GM21723 (cell line): ENCODE measurements around the gene ADGRG7.

Experiments
- ATAC-seq: cut with Tn5 transposase; IDR thresholded peaks from one replicate; pipeline ENCODE4 v1.9.1; 2021; ENCODE audit warnings: mild to moderate bottlenecking, moderate library complexity; ENCODE audit not compliant: unreplicated experiment

ADGRG7 gene

GRCh38 chr3:100697172-100697571 is 87.8 kb downstream of the ADGRG7 start:
- no peak for ATAC-seq

- ATAC-seq = no peak
These were observed 88.4 kb downstream of the ADGRG7 start for GRCh38 chr3:100697723-100698285.

- ATAC-seq = no peak
These were observed 89.3 kb downstream of the ADGRG7 start for GRCh38 chr3:100698736-100699135.

- ATAC-seq = no peak
These were observed 91.3 kb downstream of the ADGRG7 start for GRCh38 chr3:100700708-100701107.

- peak; percentile 48 for ATAC-seq
These were observed 92.9 kb downstream of the ADGRG7 start for GRCh38 chr3:100702082-100702979.

- ATAC-seq = no peak
These were observed 93.6 kb downstream of the ADGRG7 start for GRCh38 chr3:100702980-100703345.

GRCh38 chr3:100703865-100704264 is 94.5 kb downstream of the ADGRG7 start:
- ATAC-seq = no peak

- no peak for ATAC-seq
These were observed 97.0 kb downstream of the ADGRG7 start for GRCh38 chr3:100706365-100706764.

GRCh38 chr3:100708644-100708988 is 99.2 kb downstream of the ADGRG7 start:
- ATAC-seq = no peak

GRCh38 chr3:100708989-100709841 is 99.8 kb downstream of the ADGRG7 start, which contains the start of gene TFG:
Gene TFG (plus strand): TSS chr3:100709494. CDS start chr3:100713686, 4,192 bp downstream.
- peak; percentile 95 for ATAC-seq

- peak; percentile 1 for ATAC-seq
These were observed 100.5 kb downstream of the ADGRG7 start for GRCh38 chr3:100709842-100710260.

- ATAC-seq = peak; percentile 48
These were observed 101.0 kb downstream of the ADGRG7 start for GRCh38 chr3:100710261-100710968.

GRCh38 chr3:100715176-100715575 is 105.8 kb downstream of the ADGRG7 start:
- no peak for ATAC-seq

- ATAC-seq = no peak
These were observed 107.7 kb downstream of the ADGRG7 start for GRCh38 chr3:100717063-100717462.

- no peak for ATAC-seq
These were observed 108.5 kb downstream of the ADGRG7 start for GRCh38 chr3:100717637-100718487.

GRCh38 chr3:100719136-100719535 is 109.7 kb downstream of the ADGRG7 start:
- no peak for ATAC-seq

- ATAC-seq = no peak
These were observed 111.0 kb downstream of the ADGRG7 start for GRCh38 chr3:100720426-100720825.

- no peak for ATAC-seq
These were observed 116.6 kb downstream of the ADGRG7 start for GRCh38 chr3:100725935-100726513.

GRCh38 chr3:100726706-100727105 is 117.3 kb downstream of the ADGRG7 start:
- no peak for ATAC-seq

GRCh38 chr3:100730524-100730923 is 121.1 kb downstream of the ADGRG7 start:
- ATAC-seq = peak; percentile 57
